ENCODE results near the gene DNAH17.
A peak's percentile ranks its signal among the peaks of the same experiment; 100 is the strongest.

The DNAH17 gene

DNA sequence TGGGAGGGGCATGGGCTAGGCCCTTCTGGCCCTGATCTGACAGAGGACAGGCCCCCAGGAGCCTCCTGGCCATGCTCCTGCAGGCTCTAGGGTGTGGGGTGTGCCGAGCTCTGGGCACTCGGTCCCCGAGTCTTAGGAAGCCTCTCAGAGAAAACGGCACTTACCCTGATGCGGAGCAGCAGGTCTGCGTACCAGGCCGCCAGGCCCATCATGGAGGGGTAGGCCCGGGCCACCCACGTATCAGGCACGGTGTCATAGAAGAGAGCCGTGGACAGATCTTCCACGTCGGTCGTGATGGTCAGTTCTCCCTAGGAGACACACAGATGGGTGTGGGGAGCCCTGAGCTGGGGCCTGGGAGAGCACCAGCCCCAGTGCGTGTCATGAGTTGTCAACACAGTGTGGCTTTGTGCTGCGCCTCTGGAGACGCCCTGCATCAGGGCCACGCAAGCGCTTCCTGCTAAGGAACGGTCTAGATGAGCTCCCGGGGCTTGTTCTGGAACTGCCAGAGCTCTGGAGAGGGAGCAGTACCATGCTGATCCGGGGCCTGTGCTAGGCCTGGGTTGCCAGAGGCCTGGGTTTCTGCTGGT, 150.8 kb downstream of the DNAH17 start:
- no peak for DNase-seq

DNA sequence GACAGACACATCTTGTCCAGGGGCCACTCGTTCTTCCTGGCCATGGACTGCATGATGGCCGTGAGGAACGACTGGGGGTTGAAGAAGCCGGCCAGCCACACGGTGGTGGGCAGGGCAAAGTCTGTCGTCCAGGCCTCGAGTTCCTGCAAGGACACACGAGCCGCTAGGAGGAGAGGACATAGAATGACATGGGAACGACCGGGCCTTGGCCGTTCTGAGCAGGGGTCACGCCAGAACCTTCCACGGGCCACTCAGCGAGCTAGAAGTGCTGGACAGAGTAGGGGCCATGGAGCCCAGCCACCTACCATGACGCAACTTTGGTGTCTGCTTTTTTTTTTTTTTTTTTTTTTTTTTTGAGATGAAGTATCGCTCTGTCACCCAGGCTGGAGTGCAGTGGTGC, 151.8 kb downstream of the DNAH17 start:
- DNase-seq = no peak

DNA sequence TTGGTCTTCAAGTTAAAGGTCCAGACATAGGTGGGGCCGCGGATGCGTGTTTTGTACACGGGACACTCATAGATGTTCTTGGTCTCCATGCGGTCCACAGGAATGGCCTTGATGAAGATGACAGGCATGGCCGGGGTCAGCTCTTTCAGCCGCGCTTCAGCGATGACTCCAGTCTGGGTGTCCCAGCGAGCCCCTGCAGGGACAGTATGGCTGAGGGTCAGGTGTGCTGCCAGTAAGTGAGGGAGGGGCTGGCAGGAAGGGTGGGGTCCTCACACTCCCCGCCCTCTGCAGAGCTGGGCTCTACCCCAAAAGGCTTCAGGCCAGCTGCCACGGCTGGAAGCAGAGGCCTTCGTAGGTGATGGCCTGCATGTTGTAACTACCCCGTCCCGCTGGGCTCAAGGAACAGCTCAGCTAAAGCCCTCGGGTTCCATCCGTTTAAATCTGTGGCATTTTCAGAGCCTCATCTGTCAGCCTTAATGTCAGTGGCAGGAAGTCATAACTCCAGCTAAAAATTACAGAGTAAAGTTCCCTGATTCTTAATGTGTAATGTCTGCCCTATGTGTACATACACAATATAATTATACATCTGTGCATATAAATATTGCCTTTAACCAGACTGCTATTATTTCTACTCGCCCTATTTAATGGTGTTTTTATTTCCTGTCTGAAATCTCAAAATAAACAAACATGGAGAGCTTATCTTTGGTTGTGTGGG, 153.1 kb downstream of the DNAH17 start:
- no peak for DNase-seq

DNA sequence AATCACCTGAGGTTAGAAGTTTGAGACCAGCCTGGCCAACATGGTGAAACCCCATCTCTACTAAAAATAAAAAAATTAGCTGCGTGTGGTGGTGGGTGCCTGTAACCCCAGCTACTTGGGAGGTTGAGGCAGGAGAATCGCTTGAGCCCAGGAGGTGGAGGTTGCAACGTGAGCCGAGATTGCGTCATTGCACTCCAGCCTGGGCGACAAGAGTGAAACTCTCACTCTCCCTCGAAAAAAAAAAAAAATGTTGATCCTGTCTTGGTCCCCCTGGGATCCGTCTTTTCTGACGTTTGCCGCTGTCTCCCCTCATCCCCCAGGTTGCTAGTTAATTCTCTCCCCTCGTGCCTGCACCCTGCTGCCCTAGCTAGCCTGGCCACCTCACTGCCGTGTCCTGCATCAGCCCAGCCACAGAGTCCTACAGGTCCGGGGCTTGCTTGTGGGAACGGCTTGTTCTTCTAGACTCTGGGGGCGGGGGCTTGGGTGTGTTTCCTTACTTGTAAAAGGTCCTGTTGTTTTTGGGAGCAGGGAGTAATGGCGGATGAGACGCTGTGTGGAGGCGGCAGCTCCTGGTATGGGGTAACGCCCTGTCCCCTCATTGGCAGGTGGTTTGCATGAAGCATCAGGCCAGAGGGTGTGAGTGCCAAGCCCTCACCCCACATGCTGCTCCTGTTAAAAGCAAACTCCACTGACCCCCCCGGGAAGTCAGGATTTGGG, 154.2 kb downstream of the DNAH17 start:
- no peak for DNase-seq

DNA sequence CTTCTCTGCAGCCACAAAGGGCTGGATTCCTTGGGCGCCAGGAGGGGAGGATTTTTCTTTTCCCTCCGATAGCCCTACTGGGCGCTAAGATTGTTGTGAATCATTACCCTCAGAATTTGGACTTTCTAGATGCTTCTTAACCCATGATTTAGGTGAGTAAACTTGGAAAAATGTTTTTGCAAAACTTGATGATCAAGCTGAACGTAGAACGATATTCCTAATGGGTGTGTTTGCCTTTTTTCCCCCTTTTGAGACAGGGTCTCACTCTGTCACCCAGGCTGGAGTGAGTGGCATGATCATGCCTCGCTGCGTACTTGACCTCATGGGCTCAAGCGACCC, 155.0 kb downstream of the DNAH17 start:
- no peak for DNase-seq

DNA sequence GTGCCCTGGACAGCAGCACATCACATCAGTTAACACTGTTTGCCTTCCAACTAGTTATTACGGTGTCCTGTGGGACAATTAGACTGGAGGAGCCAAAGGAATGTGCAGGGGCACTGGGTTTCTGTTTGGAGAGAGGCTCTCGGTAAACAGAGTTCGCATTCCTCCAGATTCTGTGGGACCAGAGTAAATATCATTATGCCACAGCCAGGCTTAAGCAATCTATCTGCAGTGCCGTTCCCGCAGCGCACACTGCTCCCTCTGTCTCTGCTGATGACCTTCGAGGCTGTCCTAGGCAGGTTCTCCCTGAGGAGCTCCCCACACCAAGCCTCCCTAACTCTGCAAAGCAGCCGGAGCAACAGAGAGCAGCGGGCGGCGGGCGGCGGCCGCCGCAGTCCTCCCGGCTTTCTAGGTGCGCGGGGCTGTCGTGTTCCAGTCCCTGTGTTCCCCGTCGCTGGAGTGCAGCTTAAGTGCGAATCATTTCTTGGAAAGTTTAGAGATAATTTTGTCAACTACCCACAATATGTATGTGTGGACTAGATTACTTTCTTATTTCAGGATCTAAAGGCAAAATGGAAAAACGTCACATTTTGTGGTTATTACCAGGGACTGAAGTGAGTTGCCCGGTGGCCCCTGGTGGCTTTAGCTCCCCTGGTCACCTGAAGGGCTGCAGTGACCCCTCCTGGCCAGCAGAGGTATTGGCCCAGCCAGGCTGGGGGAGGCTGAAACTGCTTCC, 155.5 kb downstream of the DNAH17 start:
- peak; percentile 78 for DNase-seq

DNA sequence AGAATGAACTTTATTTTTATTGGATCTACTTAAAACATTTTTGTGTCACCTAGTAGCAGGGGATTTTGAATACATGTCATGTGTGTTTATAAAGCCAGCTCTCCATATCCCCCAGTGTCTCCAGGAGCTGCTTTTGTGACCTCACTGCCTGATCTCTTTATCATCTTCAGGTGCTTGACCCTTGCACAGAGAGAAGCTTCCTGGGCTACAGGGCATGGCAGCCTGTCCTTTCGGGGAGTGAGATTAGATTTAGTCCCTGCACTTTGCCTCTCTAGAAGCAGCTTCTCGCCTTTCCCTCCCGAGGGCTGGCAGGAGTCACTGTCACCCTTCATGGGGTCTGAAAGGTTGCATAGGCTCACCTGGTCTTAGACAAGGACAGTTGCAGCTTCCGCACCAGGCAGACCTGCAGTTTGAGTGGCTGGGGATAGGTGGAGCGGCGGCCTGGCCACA, 156.1 kb downstream of the DNAH17 start:
- DNase-seq = no peak

DNA sequence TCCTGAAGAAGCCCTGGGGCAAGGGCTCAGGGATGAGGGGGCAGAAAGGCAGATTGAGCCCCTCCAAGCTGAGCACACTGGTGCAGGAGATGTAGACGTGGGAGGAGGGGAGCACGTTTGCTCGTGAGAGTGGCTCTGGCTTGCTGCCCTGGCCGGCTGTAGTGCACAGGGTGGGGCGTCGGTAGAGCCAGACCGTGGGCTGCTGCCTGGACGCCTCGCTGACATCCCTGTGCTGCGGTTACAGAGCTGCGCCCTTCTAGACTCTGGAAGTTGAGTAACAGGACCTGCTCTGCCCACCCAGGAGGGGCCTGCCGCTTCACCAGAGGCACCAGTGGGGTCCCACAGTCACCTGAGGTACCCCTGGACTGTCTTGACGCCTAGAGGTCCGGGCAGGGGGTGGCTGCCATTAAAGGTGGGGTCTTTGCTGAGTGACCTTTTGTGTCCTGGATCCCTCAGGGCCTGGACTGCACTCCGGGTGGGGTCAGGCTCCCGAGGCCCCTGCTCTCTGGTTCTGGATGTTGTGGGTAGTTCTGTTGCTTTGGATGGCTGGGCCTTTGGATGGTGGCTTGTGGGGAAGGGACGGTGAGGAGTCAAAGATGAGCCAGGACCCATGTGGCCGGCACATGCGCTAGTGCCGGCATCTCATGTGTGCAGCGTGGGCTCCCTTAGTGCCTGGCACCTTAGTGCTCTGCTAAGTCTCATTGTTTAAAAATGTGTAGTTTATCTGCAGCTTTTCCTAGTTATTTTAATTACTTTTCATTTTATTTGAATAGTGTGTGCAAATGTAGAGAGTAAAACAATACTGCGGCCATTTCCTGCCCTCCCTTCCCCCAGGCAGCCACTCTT, 157.0 kb downstream of the DNAH17 start:
- DNase-seq = no peak

DNA sequence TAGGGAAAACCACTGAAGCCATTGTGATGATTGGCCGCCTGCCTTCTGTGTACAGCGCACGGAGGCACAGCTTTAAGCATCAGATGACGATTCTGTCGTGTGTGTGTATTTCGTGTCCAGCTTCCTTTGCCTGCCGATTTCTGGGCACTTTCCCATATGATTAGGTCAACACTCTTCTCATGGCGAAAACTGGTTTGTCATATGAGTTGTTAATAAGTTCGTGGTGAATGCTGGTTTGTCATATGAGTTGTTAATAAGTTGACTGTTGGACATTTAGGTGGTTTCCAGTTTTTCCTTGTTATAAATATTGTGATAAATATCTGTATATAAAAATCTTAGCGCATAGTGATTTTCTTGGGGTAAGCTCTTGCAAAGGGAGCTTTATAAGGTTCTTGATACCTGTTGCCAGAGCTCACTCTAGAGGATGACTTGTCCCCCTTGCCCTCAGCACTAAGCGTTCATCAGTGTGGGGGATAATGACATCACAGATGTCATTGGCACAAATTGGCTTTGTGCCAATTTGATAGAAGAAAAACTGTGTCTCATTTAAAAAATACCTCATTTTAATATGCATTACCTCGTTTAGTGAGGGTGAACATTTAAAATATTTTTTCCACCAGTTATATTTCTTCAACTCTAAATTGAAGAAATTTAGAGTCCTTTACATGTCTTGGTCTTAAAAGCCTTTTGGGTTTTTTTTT, 158.7 kb downstream of the DNAH17 start:
- DNase-seq = no peak

DNA sequence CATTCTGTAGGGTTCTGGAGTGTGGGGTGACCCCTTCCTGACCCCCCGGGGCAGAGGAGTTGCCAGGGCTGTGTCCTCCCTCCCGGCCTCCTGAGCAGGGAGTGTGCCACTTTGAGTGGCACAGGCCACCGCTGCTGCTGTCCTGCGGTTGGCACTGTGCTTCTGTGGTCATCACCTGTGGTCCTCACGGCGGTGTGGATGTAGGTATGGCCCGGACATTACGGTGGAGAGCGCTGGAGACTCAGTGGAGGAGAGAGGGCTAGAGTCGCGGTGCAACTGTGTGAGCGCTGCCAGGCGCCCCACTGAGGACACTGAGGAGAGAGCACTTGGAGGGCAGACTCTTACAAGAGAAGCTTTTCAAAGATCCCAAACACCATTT, 159.7 kb downstream of the DNAH17 start:
- no peak for DNase-seq

DNA sequence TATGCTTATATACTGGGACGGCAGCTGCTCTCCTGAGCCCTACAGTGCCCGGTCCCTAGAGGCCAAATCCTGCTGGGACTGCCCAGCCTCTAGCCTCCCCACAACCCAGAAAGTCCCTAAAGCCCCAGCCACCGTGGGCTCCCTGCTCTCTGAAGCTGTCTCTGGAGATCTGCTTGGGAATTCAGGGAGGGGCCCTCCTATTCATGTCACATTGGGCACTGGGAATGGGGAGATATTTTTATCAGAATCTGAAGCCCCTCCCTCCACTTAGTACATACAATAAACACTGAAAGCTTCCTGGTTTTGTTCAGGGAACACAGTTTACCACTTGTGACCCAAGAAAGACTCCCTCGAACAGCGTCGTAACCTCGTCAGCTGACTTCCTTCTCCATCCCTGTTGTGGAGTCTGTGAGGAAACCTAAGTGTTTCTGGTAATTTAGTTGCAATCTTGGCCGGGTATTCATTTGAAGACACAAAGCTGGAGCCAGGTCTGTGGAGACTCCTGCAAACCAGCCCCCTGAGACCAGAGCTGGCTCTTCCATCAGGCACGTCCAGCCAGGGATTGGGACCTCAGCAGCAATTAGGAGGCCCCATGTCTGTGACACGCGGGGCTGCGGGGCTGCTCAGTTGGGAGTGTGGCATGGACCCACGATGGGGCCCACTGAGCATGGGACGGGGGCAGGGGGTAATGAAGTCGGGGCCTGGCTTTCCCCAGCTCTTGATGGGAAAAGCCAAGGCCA, 160.2 kb downstream of the DNAH17 start:
- DNase-seq = no peak

DNA sequence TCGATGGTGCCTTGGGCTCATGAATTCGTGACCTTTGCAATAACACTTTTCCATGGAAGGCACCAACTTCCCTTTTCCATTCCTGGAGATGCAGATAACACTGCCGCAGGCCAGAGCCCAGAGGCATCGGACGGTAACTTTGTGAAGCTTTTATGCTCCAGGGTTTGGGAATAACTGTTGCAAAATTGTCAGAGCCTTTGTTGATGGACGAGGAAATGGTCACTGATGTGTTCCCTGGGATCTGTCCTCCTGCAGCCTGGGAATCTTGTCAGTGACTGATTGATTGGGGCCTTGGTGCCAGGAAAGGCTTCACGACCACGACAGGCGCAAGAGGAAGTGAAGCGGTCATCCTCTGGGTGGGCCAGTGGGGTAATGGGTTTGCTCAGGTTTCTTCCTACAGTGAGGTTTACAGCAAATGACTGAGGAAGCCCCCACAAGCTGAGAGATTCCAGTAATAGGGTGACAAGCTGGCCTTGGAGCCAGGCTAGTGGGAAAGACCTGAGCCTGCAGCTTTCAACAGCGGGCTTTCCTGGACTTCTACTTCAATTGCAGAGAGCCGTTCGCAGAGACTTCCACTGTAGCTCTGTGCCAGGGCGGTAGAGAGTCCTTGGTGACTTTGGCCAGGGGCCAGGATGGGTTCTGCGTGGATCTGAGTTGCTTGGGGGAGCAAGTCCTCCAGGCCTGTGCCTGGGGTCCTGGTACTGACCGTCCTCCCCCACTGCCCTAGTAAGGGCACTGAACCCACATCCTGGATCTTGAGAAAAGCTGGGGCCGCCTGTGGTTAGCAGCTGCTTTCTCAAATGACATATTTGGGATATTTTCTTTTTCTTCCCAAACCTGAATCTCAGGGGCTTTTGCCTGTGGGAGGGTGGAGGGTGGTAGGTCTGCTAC, 161.1 kb downstream of the DNAH17 start:
- DNase-seq = no peak

DNA sequence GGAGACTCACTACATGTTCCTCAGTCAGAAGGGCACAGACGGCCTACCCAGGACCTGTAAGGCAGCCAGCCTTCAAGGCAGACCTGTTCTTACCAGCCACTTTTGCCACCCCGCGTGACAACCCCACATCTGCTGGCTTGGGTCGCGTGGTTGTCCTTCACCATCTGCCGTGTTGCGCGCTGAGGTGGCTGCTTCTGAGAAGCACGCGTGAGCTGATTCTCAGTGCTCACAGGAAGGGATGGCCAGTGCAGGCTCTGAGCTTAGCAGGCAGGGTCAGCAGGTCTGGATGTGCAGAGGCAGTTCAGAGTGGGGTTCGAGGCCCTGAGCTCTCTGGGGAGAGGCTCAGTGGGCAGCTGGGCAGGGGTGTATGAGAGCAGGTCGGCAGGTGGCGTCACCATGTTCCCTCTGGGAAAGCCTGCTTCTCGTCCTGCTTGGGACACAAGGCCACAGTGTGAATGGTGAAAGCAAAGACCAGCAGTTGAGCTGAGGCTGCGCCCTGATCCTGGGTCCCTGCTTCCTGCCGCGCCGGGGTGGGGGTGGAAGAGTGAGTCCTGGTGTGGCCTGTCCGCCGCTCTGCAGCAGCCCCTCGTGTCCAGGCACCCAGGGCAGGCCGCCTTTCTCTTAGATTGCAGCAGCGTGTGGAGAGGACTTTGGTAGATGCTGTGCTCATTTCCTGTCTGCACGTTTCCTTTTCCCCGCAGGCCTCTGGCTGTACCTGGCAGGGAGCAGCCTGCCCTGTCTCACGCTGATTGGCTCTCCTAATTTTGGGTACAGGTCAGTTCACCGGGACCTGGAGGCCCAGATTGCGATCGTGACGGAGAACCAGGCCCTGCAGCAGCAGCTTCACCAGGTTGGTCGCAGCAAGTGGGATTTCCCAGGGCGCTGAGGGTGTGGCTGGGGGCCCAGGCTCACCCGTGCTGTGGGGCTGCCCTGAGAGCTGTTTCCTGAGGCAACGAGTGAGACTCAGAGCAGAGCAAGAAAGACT, 162.7 kb downstream of the DNAH17 start:
- peak; percentile 68 for DNase-seq

DNA sequence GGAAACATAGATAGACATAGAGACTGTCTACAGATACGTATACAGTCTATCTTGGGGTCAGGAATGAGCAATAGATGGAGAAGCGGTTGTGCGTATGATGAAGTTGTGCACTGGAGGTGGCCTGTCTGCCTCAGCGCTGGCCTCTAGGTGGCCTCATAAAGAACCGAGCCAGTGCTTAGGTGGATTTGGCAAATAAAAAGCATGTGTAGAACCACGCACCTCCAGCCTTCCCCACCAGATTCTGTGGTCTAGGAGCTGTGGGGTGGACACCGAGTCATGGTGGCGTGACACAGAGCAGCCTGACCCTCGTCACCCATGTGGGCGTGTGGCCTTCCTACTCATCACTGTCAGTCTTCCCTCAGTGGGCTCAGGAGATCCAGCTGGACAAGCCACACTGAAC, 164.8 kb downstream of the DNAH17 start:
- peak; percentile 44 for DNase-seq

DNA sequence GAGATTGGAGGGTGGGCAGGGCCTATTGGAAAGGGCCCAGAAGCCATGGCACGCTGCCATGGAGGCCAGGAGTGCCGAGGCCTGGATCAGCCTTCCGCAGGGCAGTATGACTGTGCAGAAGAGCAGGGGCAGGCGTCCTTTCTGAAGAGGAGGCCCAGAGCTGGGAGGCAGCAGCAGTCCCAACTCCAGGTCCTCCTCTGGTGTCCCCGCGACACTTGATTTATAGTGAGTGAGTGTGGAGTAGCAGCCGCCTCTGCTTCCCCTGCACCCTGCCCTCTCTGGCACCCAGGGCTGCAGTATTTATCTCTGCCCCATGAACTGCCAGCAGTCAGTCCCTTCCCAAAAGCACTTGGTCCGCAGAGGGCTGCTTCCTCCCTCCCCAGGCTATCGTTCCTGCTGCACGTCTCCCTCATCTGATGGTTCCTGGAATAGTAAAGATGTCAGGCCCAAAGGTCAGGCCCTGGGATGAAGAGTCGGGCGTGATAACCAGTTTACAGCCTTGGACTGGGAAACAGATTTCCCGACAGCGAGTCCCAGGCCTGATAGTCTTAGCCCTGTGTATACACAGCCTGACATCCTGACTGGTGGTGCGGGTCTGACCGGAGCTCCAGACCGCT, 165.8 kb downstream of the DNAH17 start:
- no peak for DNase-seq

DNA sequence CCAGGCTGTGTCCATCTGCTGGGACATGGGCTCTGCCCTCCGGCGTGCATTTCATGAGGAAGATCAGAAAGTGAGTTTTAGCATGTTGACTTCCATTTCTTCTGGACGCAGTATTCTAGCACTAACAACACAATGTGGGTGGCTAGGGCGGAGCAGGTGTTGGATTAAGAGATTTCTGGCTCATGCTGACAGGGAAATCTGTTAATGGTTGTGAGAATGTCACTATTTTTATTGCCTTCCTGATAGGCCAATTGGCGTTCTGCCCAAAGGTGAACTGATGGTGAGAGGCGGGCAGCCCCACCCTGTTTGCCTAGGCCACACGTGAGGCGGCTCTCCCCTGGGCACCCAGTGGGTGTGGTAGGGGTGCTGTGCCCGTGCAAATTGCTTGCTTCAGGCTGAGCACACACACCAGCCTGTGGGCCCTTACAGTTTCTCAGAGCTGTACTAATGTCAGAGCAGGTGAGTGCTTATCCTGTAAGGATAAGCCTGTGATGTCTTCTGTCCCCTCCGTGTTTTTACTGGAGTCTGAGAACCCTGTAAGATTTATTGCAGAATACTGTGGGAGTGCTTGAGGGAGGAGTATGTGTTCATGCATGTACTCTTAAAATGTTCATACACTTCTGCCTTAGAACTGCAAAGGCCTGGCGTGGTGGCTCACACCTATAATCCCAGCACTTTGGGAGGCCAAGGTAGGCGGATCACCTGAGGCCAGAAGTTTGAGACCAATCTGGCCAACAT, 167.8 kb downstream of the DNAH17 start:
- no peak for DNase-seq

DNA sequence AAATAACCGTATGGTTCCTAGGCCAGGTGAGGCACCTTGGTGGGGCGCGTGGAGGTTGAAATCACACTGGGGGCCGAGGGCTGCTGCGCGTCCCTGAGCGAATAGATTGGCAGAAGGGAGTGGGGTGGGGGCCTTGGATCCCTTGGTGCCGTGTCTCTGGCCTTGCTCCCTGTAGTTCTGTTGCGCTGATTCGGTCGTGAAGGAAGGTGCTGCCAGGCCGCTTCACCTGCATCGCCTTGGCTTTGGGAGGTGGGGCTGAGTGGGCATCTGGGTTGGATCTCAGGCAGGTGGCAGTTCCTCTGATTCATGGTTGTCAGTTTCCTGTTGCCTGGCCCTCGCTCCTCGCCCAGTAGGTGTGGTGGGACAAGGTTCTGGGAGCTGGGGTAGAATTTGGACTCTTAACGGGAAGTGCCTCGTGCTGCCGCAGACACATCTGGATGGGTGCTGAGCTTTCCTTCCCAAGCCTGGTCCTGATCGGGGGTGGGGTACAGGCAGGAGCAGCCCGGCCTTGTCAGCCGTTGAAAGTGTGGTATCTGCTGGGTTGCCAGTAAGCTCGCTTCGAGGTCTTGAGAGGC, 168.6 kb downstream of the DNAH17 start:
- no peak for DNase-seq
